ENCODE data around the gene OCRL. TPM values are rescaled to one million over a fixed set of nuclear protein-coding genes. Genes with fewer than 3 reads are reported as not detected.

Gene OCRL
- total RNA-seq, 1 experiment from 2014 or later = 10.0 TPM

GRCh38 chrX:129585167-129585566 lies 45.1 kb downstream of the OCRL start:
- no peak for DNase-seq (ENCODE audit: low read depth)

- DNase-seq (ENCODE audit: low read depth) = no peak
These were observed 45.6 kb downstream of the OCRL start for GRCh38 chrX:129585691-129586090.

- no peak for DNase-seq (ENCODE audit: low read depth)
These were observed 46.4 kb downstream of the OCRL start for GRCh38 chrX:129586446-129586845.

- DNase-seq (ENCODE audit: low read depth) = no peak
These were observed 50.5 kb downstream of the OCRL start for GRCh38 chrX:129590596-129590995.

GRCh38 chrX:129593137-129593536 lies 53.1 kb downstream of the OCRL start:
- DNase-seq (ENCODE audit: low read depth) = no peak

GRCh38 chrX:129594781-129595180 lies 54.7 kb downstream of the OCRL start:
- no peak for DNase-seq (ENCODE audit: low read depth)

GRCh38 chrX:129596077-129596476 lies 56.0 kb downstream of the OCRL start:
- DNase-seq (ENCODE audit: low read depth) = no peak

GRCh38 chrX:129597905-129598304 lies 57.8 kb downstream of the OCRL start:
- DNase-seq (ENCODE audit: low read depth) = no peak

GRCh38 chrX:129599499-129599898 lies 59.4 kb downstream of the OCRL start:
- no peak for DNase-seq (ENCODE audit: low read depth)

GRCh38 chrX:129599996-129600395 lies 59.9 kb downstream of the OCRL start:
- no peak for DNase-seq (ENCODE audit: low read depth)

GRCh38 chrX:129600981-129601424 lies 60.9 kb downstream of the OCRL start:
- peak; percentile 17 for DNase-seq (ENCODE audit: low read depth)

- DNase-seq (ENCODE audit: low read depth) = peak; percentile 38
These were observed 66.9 kb downstream of the OCRL start for GRCh38 chrX:129606918-129607317.

- no peak for DNase-seq (ENCODE audit: low read depth)
These were observed 68.4 kb downstream of the OCRL start for GRCh38 chrX:129608496-129608895.

GRCh38 chrX:129609395-129609794 lies 69.3 kb downstream of the OCRL start:
- DNase-seq (ENCODE audit: low read depth) = no peak

- DNase-seq (ENCODE audit: low read depth) = peak; percentile 19
These were observed 72.3 kb downstream of the OCRL start for GRCh38 chrX:129612396-129612795.

- DNase-seq (ENCODE audit: low read depth) = no peak
These were observed 73.5 kb downstream of the OCRL start for GRCh38 chrX:129613596-129613995.

GRCh38 chrX:129614481-129615255 lies 74.6 kb downstream of the OCRL start:
- DNase-seq (ENCODE audit: low read depth) = no peak

GRCh38 chrX:129617420-129617819 lies 77.4 kb downstream of the OCRL start:
- no peak for DNase-seq (ENCODE audit: low read depth)

GRCh38 chrX:129618997-129619396 lies 78.9 kb downstream of the OCRL start:
- DNase-seq (ENCODE audit: low read depth) = no peak

GRCh38 chrX:129622757-129623301 lies 82.8 kb downstream of the OCRL start:
- DNase-seq (ENCODE audit: low read depth) = peak; percentile 76

- DNase-seq (ENCODE audit: low read depth) = peak; percentile 23
These were observed 86.0 kb downstream of the OCRL start for GRCh38 chrX:129626026-129626425.

GRCh38 chrX:129629837-129630236 lies 89.8 kb downstream of the OCRL start:
- no peak for DNase-seq (ENCODE audit: low read depth)

- DNase-seq (ENCODE audit: low read depth) = no peak
These were observed 91.8 kb downstream of the OCRL start for GRCh38 chrX:129631849-129632248.

- DNase-seq (ENCODE audit: low read depth) = no peak
These were observed 92.4 kb downstream of the OCRL start for GRCh38 chrX:129632443-129632842.

Data from RPMI7951 (cell line).